ENCODE results near the gene CLEC16A. TPM values are rescaled to one million over a fixed set of nuclear protein-coding genes. Genes with fewer than 3 reads are reported as not detected.

CLEC16A gene
- total RNA-seq, 1 donor from 2014 or later = 15.8 TPM

DNA sequence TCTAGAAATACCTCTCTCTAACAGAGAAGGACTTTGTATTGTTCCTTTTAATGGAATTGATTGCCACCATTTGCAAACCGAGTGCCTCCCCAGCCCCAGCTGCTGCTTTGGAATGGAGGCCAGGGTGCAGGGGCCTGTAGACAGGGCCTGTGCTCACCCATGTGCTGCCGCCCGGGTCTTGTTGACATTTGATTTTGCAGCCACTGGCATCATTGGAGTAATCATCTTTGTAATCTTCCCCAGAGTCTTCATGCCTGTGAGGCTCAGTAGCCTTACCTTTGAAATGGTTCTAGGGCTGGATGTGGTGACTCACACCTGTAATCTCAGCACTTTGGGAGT, 119.8 kb downstream of the CLEC16A start:
- no peak for TF ChIP-seq CTCF (IDR thresholded peaks at IDR 0.05; ENCODE audit: insufficient read depth, low read length, severe bottlenecking)
- no peak overlapping the region for H3K4me3 ChIP-seq (ENCODE audit: low read depth, low read length)
- no peaks in the 10 kb centered on the region for H3K27me3 ChIP-seq (ENCODE audit: control insufficient read depth, insufficient read depth, low read length)
- H3K36me3 ChIP-seq (ENCODE audit: control insufficient read depth, insufficient read depth, low read length) = peaks cover 5% of the 10 kb centered on the region
- FAIRE-seq (no peak), DNase-seq (ENCODE audit: low read depth) (no peak)

DNA sequence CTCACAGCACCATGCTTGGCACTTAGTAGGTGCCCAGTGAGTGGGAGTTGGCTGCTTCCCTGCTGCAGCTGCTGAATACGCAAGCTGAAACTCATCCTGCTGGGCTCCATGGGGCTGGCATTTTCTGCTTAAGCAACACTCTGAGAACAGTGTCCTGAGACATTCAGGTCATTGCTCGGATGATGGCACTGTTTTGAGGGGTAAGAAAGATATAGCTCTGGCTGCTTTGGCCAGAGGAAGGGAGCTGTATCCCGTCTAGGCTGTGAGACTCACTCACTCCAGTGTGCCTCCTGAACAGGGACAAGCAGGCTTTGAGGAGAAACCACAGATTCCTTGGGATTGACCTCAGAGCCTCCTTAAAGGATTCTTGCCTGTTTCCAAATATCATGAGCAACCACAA, 120.5 kb downstream of the CLEC16A start:
- FAIRE-seq (no peak), DNase-seq (ENCODE audit: low read depth) (no peak)
- no peak for TF ChIP-seq CTCF (IDR thresholded peaks at IDR 0.05; ENCODE audit: insufficient read depth, low read length, severe bottlenecking)
- no peak overlapping the region for H3K4me3 ChIP-seq (ENCODE audit: low read depth, low read length)
- H3K27me3 ChIP-seq (ENCODE audit: control insufficient read depth, insufficient read depth, low read length) = no peaks in the 10 kb centered on the region
- H3K36me3 ChIP-seq (ENCODE audit: control insufficient read depth, insufficient read depth, low read length) = peaks cover 5% of the 10 kb centered on the region

GRCh38 chr16:11066261-11066870, 122.0 kb downstream of the CLEC16A start:
- H3K36me3 ChIP-seq (ENCODE audit: control insufficient read depth, insufficient read depth, low read length) = peaks cover 5% of the 10 kb centered on the region
- H3K4me3 ChIP-seq (ENCODE audit: low read depth, low read length) = no peak overlapping the region
- no peak for TF ChIP-seq CTCF (IDR thresholded peaks at IDR 0.05; ENCODE audit: insufficient read depth, low read length, severe bottlenecking)
- DNase-seq (ENCODE audit: low read depth) = no peak
- H3K27me3 ChIP-seq (ENCODE audit: control insufficient read depth, insufficient read depth, low read length) = no peaks in the 10 kb centered on the region
- no peak for FAIRE-seq

GRCh38 chr16:11067266-11067665, 122.9 kb downstream of the CLEC16A start:
- FAIRE-seq (no peak), DNase-seq (ENCODE audit: low read depth) (no peak)
- Histone ChIP-seq H3K27me3 (ENCODE audit: control insufficient read depth, insufficient read depth, low read length) (no peaks in the 10 kb centered on the region), H3K36me3 (ENCODE audit: control insufficient read depth, insufficient read depth, low read length) (peaks cover 5% of the 10 kb centered on the region), H3K4me3 (ENCODE audit: low read depth, low read length) (no peak overlapping the region)
- no peak for TF ChIP-seq CTCF (IDR thresholded peaks at IDR 0.05; ENCODE audit: insufficient read depth, low read length, severe bottlenecking)

- FAIRE-seq (no peak), DNase-seq (ENCODE audit: low read depth) (no peak)
- no peak for TF ChIP-seq CTCF (IDR thresholded peaks at IDR 0.05; ENCODE audit: insufficient read depth, low read length, severe bottlenecking)
- Histone ChIP-seq H3K36me3 (ENCODE audit: control insufficient read depth, insufficient read depth, low read length) (peaks cover 5% of the 10 kb centered on the region), H3K27me3 (ENCODE audit: control insufficient read depth, insufficient read depth, low read length) (no peaks in the 10 kb centered on the region), H3K4me3 (ENCODE audit: low read depth, low read length) (no peak overlapping the region)
Observed at GRCh38 chr16:11067697-11068141, 123.4 kb downstream of the CLEC16A start.

- no peak for FAIRE-seq
- H3K4me3 ChIP-seq (ENCODE audit: low read depth, low read length) = no peak overlapping the region
- no peak for DNase-seq (ENCODE audit: low read depth)
- no peak for TF ChIP-seq CTCF (IDR thresholded peaks at IDR 0.05; ENCODE audit: insufficient read depth, low read length, severe bottlenecking)
- H3K36me3 ChIP-seq (ENCODE audit: control insufficient read depth, insufficient read depth, low read length) = peaks cover 4% of the 10 kb centered on the region
- no peaks in the 10 kb centered on the region for H3K27me3 ChIP-seq (ENCODE audit: control insufficient read depth, insufficient read depth, low read length)
Observed at GRCh38 chr16:11071829-11072228, 127.5 kb downstream of the CLEC16A start.

Measured in bronchial epithelial cell (primary cell).